GM18858 (cell line): Measurements from ENCODE around the gene C12orf42.

Experiments used
- ATAC-seq: cut with Tn5 transposase; IDR thresholded peaks from one replicate; pipeline ENCODE4 v1.9.1; 2021; ENCODE audit not compliant: unreplicated experiment

C12orf42 gene

GRCh38 chr12:103273645-103274044 lies 222.1 kb downstream of the C12orf42 start:
- ATAC-seq = no peak

- ATAC-seq = no peak
Observed at GRCh38 chr12:103272949-103273348, 222.8 kb downstream of the C12orf42 start.

DNA sequence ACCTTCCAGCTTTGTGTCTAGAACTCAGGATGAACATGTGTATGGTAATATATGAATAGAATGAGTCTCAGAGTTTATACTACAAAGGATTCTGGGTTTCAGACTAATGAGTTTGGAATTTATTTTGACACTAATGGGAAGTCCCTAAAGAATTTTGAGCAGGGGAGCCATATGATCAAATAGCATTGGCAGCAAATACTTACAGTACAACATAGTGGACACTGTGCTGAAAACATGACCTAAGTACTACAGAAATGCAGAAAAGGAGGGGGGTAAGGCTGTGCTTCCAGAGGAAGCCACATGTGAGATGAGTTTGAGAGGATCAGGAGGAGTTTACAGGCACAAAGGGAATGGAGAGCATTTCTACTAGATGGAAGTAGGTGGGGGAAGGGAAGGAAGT lies 225.8 kb downstream of the C12orf42 start:
- no peak for ATAC-seq

- ATAC-seq = no peak
Observed at GRCh38 chr12:103268831-103269514, 226.8 kb downstream of the C12orf42 start.

DNA sequence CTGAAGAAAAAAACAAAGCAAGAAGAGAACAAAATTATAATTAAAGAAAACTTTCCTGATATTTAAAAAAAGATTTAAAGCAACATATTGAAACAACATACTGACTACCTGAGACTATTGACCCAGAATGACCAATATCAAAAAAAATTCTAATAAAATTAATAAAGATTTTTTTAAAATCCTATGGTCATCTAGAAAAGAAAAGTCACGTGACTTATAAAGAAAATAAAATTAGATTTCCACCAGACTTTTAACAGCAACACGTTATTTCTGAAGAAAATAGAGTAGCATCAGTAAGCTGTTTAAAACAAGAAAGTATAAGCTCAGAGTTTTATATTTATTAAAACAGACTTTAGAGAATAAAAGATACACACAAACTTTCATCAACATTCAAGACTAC lies 238.0 kb downstream of the C12orf42 start:
- no peak for ATAC-seq
